ENCODE measurements around the gene RHPN2.
"Not testable (repeated sequence)": the region's sequence is repeated elsewhere in the genome, so short reads cannot be mapped to it uniquely, and the experiment has no call there.

DNA sequence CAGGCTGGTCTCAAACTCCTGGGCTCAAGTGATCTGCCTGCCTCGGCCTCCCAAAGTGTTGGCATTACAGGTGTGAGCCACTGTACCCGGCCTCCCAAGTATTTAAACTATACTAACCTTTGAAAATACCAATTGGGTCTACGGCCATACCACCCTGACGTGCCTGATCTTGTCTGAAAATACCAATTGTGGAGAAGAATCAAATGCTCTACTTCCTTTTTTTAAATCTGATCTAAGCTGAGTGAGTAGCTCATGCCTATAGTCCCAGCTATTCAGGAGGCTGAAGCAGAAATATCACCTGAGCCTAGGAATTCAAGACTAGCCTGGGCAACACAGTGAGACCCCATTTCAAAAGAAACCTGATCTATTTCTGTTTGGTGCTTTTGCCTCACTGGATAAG is 53.8 kb downstream of the RHPN2 start:
- TF ChIP-seq, protein P1, sequence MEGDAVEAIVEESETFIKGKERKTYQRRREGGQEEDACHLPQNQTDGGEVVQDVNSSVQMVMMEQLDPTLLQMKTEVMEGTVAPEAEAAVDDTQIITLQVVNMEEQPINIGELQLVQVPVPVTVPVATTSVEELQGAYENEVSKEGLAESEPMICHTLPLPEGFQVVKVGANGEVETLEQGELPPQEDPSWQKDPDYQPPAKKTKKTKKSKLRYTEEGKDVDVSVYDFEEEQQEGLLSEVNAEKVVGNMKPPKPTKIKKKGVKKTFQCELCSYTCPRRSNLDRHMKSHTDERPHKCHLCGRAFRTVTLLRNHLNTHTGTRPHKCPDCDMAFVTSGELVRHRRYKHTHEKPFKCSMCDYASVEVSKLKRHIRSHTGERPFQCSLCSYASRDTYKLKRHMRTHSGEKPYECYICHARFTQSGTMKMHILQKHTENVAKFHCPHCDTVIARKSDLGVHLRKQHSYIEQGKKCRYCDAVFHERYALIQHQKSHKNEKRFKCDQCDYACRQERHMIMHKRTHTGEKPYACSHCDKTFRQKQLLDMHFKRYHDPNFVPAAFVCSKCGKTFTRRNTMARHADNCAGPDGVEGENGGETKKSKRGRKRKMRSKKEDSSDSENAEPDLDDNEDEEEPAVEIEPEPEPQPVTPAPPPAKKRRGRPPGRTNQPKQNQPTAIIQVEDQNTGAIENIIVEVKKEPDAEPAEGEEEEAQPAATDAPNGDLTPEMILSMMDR (conservative IDR thresholded peaks at IDR 0.05): not testable (repeated sequence)
- TF ChIP-seq EZH2 (IDR thresholded peaks at IDR 0.05; ENCODE audit: low read depth): not testable (repeated sequence)
